Trophoblast cell (in vitro differentiated cells and primary cell): Measurements from ENCODE around the gene RPRD1B.
A peak's percentile ranks its signal among the peaks of the same experiment; 100 is the strongest.

Experiments
- DNase-seq, 2 donors: peaks; one replicate each; pipeline ENCODE4 v3.0.0-alpha.2; 2016
- H2AFZ ChIP-seq: 2 replicates; pipeline ENCODE4 v1.6.1; 2013; ENCODE audit warnings: low read length, moderate library complexity, mild to moderate bottlenecking; ENCODE audit not compliant: insufficient read depth, poor library complexity
- H2AK5ac ChIP-seq: 2 replicates; pipeline ENCODE4 v1.6.1; 2013; ENCODE audit warnings: mild to moderate bottlenecking, low read length
- H2BK120ac ChIP-seq: 2 replicates; pipeline ENCODE4 v1.6.1; 2013; ENCODE audit warnings: low read length, mild to moderate bottlenecking, moderate library complexity; ENCODE audit not compliant: insufficient read depth, poor library complexity
- H2BK12ac ChIP-seq: 2 replicates; pipeline ENCODE4 v1.6.1; 2013; ENCODE audit warnings: mild to moderate bottlenecking, low read length, moderate library complexity
- H2BK5ac ChIP-seq: 2 replicates; pipeline ENCODE4 v1.6.1; 2013; ENCODE audit warnings: low read length, low read depth, moderate library complexity, mild to moderate bottlenecking; ENCODE audit not compliant: poor library complexity
- H3K14ac ChIP-seq: 2 replicates; pipeline ENCODE4 v1.6.1; 2013; ENCODE audit warnings: mild to moderate bottlenecking, low read length
- H3K18ac ChIP-seq: 2 replicates; pipeline ENCODE4 v1.6.1; 2013; ENCODE audit warnings: mild to moderate bottlenecking, low read length
- H3K23ac ChIP-seq: 2 replicates; pipeline ENCODE4 v1.6.1; 2013; ENCODE audit warnings: low read length
- H3K27ac ChIP-seq: 2 replicates; pipeline ENCODE4 v1.5.1; 2013; ENCODE audit warnings: low read depth, mild to moderate bottlenecking, inconsistent platforms, low read length, moderate library complexity
- H3K27me3 ChIP-seq: 2 replicates; pipeline ENCODE4 v1.6.1; 2013; ENCODE audit warnings: inconsistent platforms, mild to moderate bottlenecking, low read length, moderate library complexity; ENCODE audit not compliant: insufficient read depth
- H3K36me3 ChIP-seq, 2 experiments: 1 replicate in 1 of 2; 2 replicates in 1 of 2; pipeline ENCODE4 v1.6.1; 2013; ENCODE audit warnings: low read length in 2 of 2, mild to moderate bottlenecking in 2 of 2, moderate library complexity in 1 of 2; ENCODE audit not compliant: insufficient read depth in 2 of 2, control insufficient read depth in 1 of 2
- H3K4ac ChIP-seq: 2 replicates; pipeline ENCODE4 v1.6.1; 2013; ENCODE audit warnings: low read depth, mild to moderate bottlenecking, low read length, moderate library complexity
- H3K4me1 ChIP-seq, 2 experiments: 1 replicate in 1 of 2; 2 replicates in 1 of 2; pipeline ENCODE4 v1.6.1; 2013; ENCODE audit warnings: low read length in 2 of 2, mild to moderate bottlenecking in 2 of 2, moderate library complexity in 1 of 2; ENCODE audit not compliant: insufficient read depth in 2 of 2, control insufficient read depth in 1 of 2
- H3K4me2 ChIP-seq: 2 replicates; pipeline ENCODE4 v1.6.1; 2013; ENCODE audit warnings: inconsistent platforms, mild to moderate bottlenecking, low read length, moderate library complexity
- H3K4me3 ChIP-seq: 2 replicates; pipeline ENCODE4 v1.5.1; 2013; ENCODE audit warnings: mild to moderate bottlenecking, low read depth, low read length, inconsistent platforms
- H3K79me1 ChIP-seq: one replicate; pipeline ENCODE4 v1.6.1; 2013; ENCODE audit warnings: low read length
- H3K79me2 ChIP-seq: 2 replicates; pipeline ENCODE4 v1.6.1; 2013; ENCODE audit warnings: low read length, mild to moderate bottlenecking; ENCODE audit not compliant: control insufficient read depth, insufficient read depth, poor library complexity
- H3K9ac ChIP-seq: 2 replicates; pipeline ENCODE4 v1.6.1; 2013; ENCODE audit warnings: mild to moderate bottlenecking, low read length
- H3K9me3 ChIP-seq: 2 replicates; pipeline ENCODE4 v1.6.1; 2013; ENCODE audit warnings: low read depth, mild to moderate bottlenecking, control low read depth, inconsistent platforms, low read length; ENCODE audit not compliant: insufficient read depth
- H4K12ac ChIP-seq: 2 replicates; pipeline ENCODE4 v1.6.1; 2013; ENCODE audit warnings: low read depth, mild to moderate bottlenecking, low read length, moderate library complexity
- H4K8ac ChIP-seq: 2 replicates; pipeline ENCODE4 v1.6.1; 2013; ENCODE audit warnings: low read depth, mild to moderate bottlenecking, low read length, moderate library complexity
- H4K91ac ChIP-seq: one replicate; pipeline ENCODE4 v1.6.1; 2013; ENCODE audit warnings: low read depth, mild to moderate bottlenecking, low read length, moderate library complexity
- WGBS: extraction: QIAGEN DNeasy Blood & Tissue Kit; methylation state at CpG from one replicate; pipeline ENCODE4 v1.1.7; 2013; ENCODE audit warnings: missing lambda C conversion rate; ENCODE audit not compliant: insufficient read length, insufficient coverage; ENCODE audit errors: extremely low coverage; 5-methylcytosine and 5-hydroxymethylcytosine counted together

Gene RPRD1B

DNA sequence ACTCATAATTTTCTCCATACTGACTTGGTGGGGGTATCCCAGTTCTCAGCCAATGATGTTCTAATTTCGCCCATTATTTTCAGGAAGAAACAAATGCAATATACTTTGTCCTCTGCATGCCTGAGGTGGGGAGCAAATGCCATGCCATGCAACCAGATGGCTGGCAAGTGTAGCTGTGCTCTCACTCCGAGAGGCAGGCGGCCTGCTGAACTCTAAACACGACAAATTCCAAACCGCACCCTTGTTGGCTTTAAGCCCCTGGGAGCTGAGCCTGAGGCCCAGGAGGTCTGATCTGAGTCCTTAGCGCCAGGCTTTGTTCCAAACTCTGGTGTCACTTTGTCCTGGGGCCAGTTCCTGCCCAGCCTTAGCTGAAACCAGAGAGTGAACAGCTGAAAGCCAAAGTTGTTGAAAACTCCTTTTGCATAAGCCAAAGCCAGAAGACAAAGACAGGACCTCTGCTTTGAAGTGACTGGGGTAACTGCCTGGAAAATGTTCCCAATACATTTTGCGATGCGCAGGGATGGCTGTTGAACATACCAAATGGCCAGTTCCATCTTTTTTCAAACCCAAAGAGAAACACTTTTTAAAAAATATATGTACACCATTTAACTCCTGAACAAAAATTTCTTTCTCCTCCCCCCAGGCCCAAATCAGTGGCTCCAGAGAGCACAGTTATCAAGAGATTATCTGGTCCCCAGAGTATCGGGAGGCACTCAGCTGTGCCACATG is 46.5 kb upstream of the RPRD1B start:
- Histone ChIP-seq H3K4me1 (peaks cover 0 to 2% of the 10 kb centered on the region in 2 experiments), H3K27me3 (no peaks in the 10 kb centered on the region), H3K79me1 (no peaks in the 10 kb centered on the region), H3K4me2 (no peak overlapping the region), H3K4me3 (no peak overlapping the region), H2BK12ac (no peak overlapping the region), H3K79me2 (no peaks in the 10 kb centered on the region), H4K91ac (no peak overlapping the region), H3K27ac (no peak overlapping the region), H3K4ac (no peak overlapping the region), H3K9me3 (no peaks in the 10 kb centered on the region), H3K36me3 (peaks cover 10 to 21% of the 10 kb centered on the region in 2 experiments), H3K18ac (no peak overlapping the region), H4K8ac (no peak overlapping the region), H3K14ac (no peak overlapping the region), H3K23ac (no peak overlapping the region), H3K9ac (no peak overlapping the region), H2BK120ac (no peak overlapping the region), H2AK5ac (no peak overlapping the region), H2BK5ac (no peak overlapping the region), H4K12ac (no peak overlapping the region), H2AFZ (no peak overlapping the region)
- no CpG with 5 or more reads among the region's 9 CpGs for WGBS
- no peak for DNase-seq

- H2AFZ ChIP-seq: no peak overlapping the region
- no peak overlapping the region for H2AK5ac ChIP-seq
- no CpG with 5 or more reads among the region's 12 CpGs for WGBS
- no peak overlapping the region for H3K14ac ChIP-seq
- no peak overlapping the region for H3K4ac ChIP-seq
- no peak overlapping the region for H3K4me3 ChIP-seq
- no peak overlapping the region for H4K8ac ChIP-seq
- H2BK5ac ChIP-seq: no peak overlapping the region
- no peak overlapping the region for H3K18ac ChIP-seq
- no peak overlapping the region for H2BK12ac ChIP-seq
- H3K4me1 ChIP-seq: peaks cover 0 to 2% of the 10 kb centered on the region in 2 experiments
- H4K12ac ChIP-seq: no peak overlapping the region
- H3K23ac ChIP-seq: no peak overlapping the region
- no peaks in the 10 kb centered on the region for H3K9me3 ChIP-seq
- peaks cover 10 to 24% of the 10 kb centered on the region in 2 experiments for H3K36me3 ChIP-seq
- H3K4me2 ChIP-seq: no peak overlapping the region
- no peak overlapping the region for H2BK120ac ChIP-seq
- H4K91ac ChIP-seq: no peak overlapping the region
- H3K27me3 ChIP-seq: no peaks in the 10 kb centered on the region
- H3K9ac ChIP-seq: no peak overlapping the region
- H3K79me1 ChIP-seq: no peaks in the 10 kb centered on the region
- peak in 1 of 2 donors; percentile 82 for DNase-seq
- no peak overlapping the region for H3K27ac ChIP-seq
- no peaks in the 10 kb centered on the region for H3K79me2 ChIP-seq
These were observed 45.8 kb upstream of the RPRD1B start for GRCh38 chr20:37987602-37988290.

- no peak overlapping the region for H3K9ac ChIP-seq
- no peak overlapping the region for H2AFZ ChIP-seq
- DNase-seq: peak in 1 of 2 donors; percentile 49
- H3K4me1 ChIP-seq: peaks cover 0 to 2% of the 10 kb centered on the region in 2 experiments
- no peak overlapping the region for H3K23ac ChIP-seq
- no peaks in the 10 kb centered on the region for H3K9me3 ChIP-seq
- H3K18ac ChIP-seq: no peak overlapping the region
- H3K4ac ChIP-seq: no peak overlapping the region
- no peak overlapping the region for H3K14ac ChIP-seq
- H3K4me2 ChIP-seq: no peak overlapping the region
- H3K27ac ChIP-seq: no peak overlapping the region
- no peak overlapping the region for H2BK5ac ChIP-seq
- no peak overlapping the region for H2BK12ac ChIP-seq
- H3K79me1 ChIP-seq: no peaks in the 10 kb centered on the region
- no CpG with 5 or more reads among the region's 5 CpGs for WGBS
- H3K27me3 ChIP-seq: no peaks in the 10 kb centered on the region
- H2BK120ac ChIP-seq: no peak overlapping the region
- H2AK5ac ChIP-seq: no peak overlapping the region
- no peak overlapping the region for H4K8ac ChIP-seq
- no peak overlapping the region for H4K12ac ChIP-seq
- H3K79me2 ChIP-seq: no peaks in the 10 kb centered on the region
- H3K36me3 ChIP-seq: peaks cover 6 to 18% of the 10 kb centered on the region in 2 experiments
- no peak overlapping the region for H4K91ac ChIP-seq
- H3K4me3 ChIP-seq: no peak overlapping the region
These were observed 45.1 kb upstream of the RPRD1B start for GRCh38 chr20:37988306-37988954.

DNA sequence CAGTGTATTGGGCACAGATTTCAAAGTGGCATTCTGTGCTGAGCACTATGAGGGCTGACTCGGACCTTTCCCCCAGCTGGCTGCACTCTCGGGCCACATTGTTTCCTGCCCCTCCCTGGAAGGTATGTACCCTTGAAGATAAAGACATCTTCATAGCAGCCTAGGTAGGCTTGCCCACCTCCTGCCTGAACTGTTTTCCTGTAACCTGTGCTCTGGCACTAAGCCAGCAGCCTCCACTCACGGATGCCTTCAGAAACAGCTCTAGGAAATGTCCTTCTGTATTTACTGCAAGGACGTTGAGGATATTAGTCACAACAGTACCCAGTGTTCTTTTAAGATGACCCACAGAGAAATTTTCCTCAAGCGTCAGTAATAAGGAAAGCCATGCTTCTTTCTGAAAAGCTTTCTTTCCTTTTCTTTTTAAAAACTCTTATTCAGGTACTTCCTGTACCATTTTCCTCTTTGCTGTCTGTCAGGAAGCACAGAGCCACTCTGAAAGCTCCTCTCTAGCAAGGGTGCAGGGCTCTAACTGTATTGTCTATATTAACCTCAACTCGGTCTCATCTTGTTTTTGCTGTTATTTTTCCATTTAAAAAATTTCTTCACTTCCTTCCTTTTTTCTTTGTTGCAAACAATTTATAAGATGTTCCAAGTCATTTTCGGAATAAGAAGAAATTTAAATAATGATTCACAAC is 43.8 kb upstream of the RPRD1B start:
- Histone ChIP-seq H3K18ac (no peak overlapping the region), H3K4me1 (peaks cover 0 to 2% of the 10 kb centered on the region in 2 experiments), H3K9ac (no peak overlapping the region), H4K91ac (no peak overlapping the region), H2AK5ac (no peak overlapping the region), H3K36me3 (peaks cover 12 to 26% of the 10 kb centered on the region in 2 experiments), H3K79me1 (no peaks in the 10 kb centered on the region), H2AFZ (no peak overlapping the region), H3K4ac (no peak overlapping the region), H3K79me2 (no peaks in the 10 kb centered on the region), H3K4me3 (no peak overlapping the region), H3K4me2 (no peak overlapping the region), H3K23ac (no peak overlapping the region), H3K27ac (no peak overlapping the region), H3K27me3 (no peaks in the 10 kb centered on the region), H4K8ac (no peak overlapping the region), H2BK120ac (no peak overlapping the region), H3K9me3 (no peaks in the 10 kb centered on the region), H2BK12ac (no peak overlapping the region), H3K14ac (no peak overlapping the region), H2BK5ac (no peak overlapping the region), H4K12ac (no peak overlapping the region)
- no CpG with 5 or more reads among the region's 7 CpGs for WGBS
- peak in 1 of 2 donors; percentile 20 for DNase-seq
